ENCODE measurements around the gene UBE2H. TPM values are rescaled to one million over a fixed set of nuclear protein-coding genes. Genes with fewer than 3 reads are reported as not detected.

Gene UBE2H
- total and polyA plus RNA-seq, 2 of the 4 experiments (the other 2 are of a cell fraction), result 34.6 to 49.4 TPM

- no TSS peak for BruUV-seq (replicated peaks)
- Histone ChIP-seq H2AFZ (replicated peaks; ENCODE audit: low read length, poor library complexity) (no peak overlapping the region), H4K20me1 (ENCODE audit: insufficient read depth, low read length) (peaks cover 52% of the 10 kb centered on the region), H3K4me2 (ENCODE audit: low read depth, low read length) (no peak overlapping the region), H2BK5ac (ENCODE audit: low read depth, low read length, poor library complexity, severe bottlenecking) (no peak overlapping the region), H3K4me1 (ENCODE audit: control insufficient read depth, insufficient read depth, low read length) (peaks cover 4% of the 10 kb centered on the region; the same call in 1 of the 2 replicates), H3K18ac (ENCODE audit: low read depth, low read length) (no peak overlapping the region), H3K23ac (ENCODE audit: low read depth, low read length) (no peak overlapping the region), H3K27me3 (ENCODE audit: control insufficient read depth, insufficient read depth, low read length) (no peaks in the 10 kb centered on the region), H4K8ac (ENCODE audit: low read depth in 2 of 2, low read length in 2 of 2) (no peak overlapping the region), H2BK120ac (ENCODE audit: low read depth, low read length) (no peak overlapping the region), H4K91ac (ENCODE audit: insufficient read depth, low read depth, low read length) (no peak overlapping the region), H3K36me3 (ENCODE audit: control insufficient read depth, insufficient read depth, low read length) (peaks cover 17% of the 10 kb centered on the region), H2AK5ac (ENCODE audit: low read depth, low read length) (no peak overlapping the region), H3K27ac (ENCODE audit: insufficient read depth, low read length) (no peak overlapping the region), H2BK20ac (ENCODE audit: low read depth, low read length) (no peak overlapping the region), H3K9me3 (ENCODE audit: control insufficient read depth, insufficient read depth, low read length) (no peaks in the 10 kb centered on the region), H3K9me1 (ENCODE audit: insufficient read depth, low read length) (peaks cover 3% of the 10 kb centered on the region), H3K9ac (ENCODE audit: low read depth, low read length) (no peak overlapping the region), H3K56ac (ENCODE audit: extremely low read depth, insufficient read depth, low read length) (no peak overlapping the region), H3K14ac (replicated peaks; ENCODE audit: low read depth, low read length) (no peak overlapping the region), H4K5ac (ENCODE audit: low read depth, low read length) (no peak overlapping the region), H3K4ac (ENCODE audit: low read depth, low read length) (no peak overlapping the region), H3K4me3 (ENCODE audit: insufficient read depth, low read depth, low read length) (no peak overlapping the region), H3K79me1 (ENCODE audit: low read depth in 1 of 2, low read length in 2 of 2) (peaks cover 14 to 58% of the 10 kb centered on the region in 2 experiments), H2BK15ac (ENCODE audit: low read depth, low read length) (no peak overlapping the region), H2AK9ac (replicated peaks; ENCODE audit: low read depth, low read length, poor library complexity) (no peak overlapping the region)
- intact Hi-C loops (cut with micrococcal nuclease), result no loop called here
- in situ Hi-C loops (cut with MboI; ENCODE audit: low sequenced_read_pairs), result no loop called here
- dilution Hi-C loops (cut with HindIII; ENCODE audit: low sequenced_read_pairs, unreplicated experiment), result no loop called here
- ChIA-PET CTCF (no interaction called here), POLR2A (ENCODE audit: unreplicated experiment) (no interaction called here)
- 94% methylated on average over 2 of the region's 3 CpGs; no CpG with 5 or more reads in 1 of the 2 experiments for WGBS, 2 experiments (ENCODE audit: extremely low coverage in 2 of 2, insufficient read length in 1 of 2)
- no peak for TF ChIP-seq POLR2A (IDR thresholded peaks at IDR 0.05; ENCODE audit: low read depth, low read length)
- TF ChIP-seq RAD21 (IDR thresholded peaks at IDR 0.05; ENCODE audit: low read length), result no peak
- ATAC-seq (ENCODE audit: low read depth), result no peak
- no peak for DNase-seq
Observed at GRCh38 chr7:129926618-129927017, 26.1 kb downstream of the UBE2H start.

Data from IMR-90 (cell line).